Osteocyte (in vitro differentiated cells): ENCODE results near the gene PLEKHA6. TPM values are rescaled to one million over a fixed set of nuclear protein-coding genes. Genes with fewer than 3 reads are reported as not detected.

Experiments used
- DNase-seq: peaks from one replicate; pipeline ENCODE4 v3.0.0; 2021; ENCODE audit warnings: mixed read lengths; ENCODE audit not compliant: unreplicated experiment; ENCODE audit errors: extremely low spot score
- H3K27ac Mint-ChIP-seq: one replicate; pipeline ENCODE4 v1.8.0; 2021; ENCODE audit warnings: mild to moderate bottlenecking, mixed read lengths; ENCODE audit not compliant: unreplicated experiment
- H3K27me3 Mint-ChIP-seq: one replicate; pipeline ENCODE4 v1.8.0; 2021; ENCODE audit warnings: mixed read lengths; ENCODE audit not compliant: unreplicated experiment
- H3K36me3 Mint-ChIP-seq: one replicate; pipeline ENCODE4 v1.8.0; 2021; ENCODE audit warnings: mixed read lengths; ENCODE audit not compliant: unreplicated experiment
- H3K4me1 Mint-ChIP-seq: one replicate; pipeline ENCODE4 v1.8.0; 2021; ENCODE audit warnings: mixed read lengths; ENCODE audit not compliant: unreplicated experiment
- H3K4me3 Mint-ChIP-seq: one replicate; pipeline ENCODE4 v1.8.0; 2021; ENCODE audit warnings: mild to moderate bottlenecking, moderate library complexity, mixed read lengths; ENCODE audit not compliant: unreplicated experiment
- H3K9me3 Mint-ChIP-seq: one replicate; pipeline ENCODE4 v1.8.0; 2021; ENCODE audit warnings: mixed read lengths; ENCODE audit not compliant: unreplicated experiment
- CTCF ChIP-seq: fragments of 200-600 bp; sonication (generic); IDR thresholded peaks from 2 replicates; pipeline ENCODE4 v1.5.0; 2021; ENCODE audit warnings: antibody characterized with exemption, mild to moderate bottlenecking, moderate library complexity
- total RNA-seq: library from RNA; stranded (reverse); gene quantifications from 2 replicates; pipeline ENCODE4 v1.2.1, GENCODE V29; 2021

PLEKHA6 gene
- total RNA-seq, 1 donor from 2014 or later, result 0.24 TPM

- H3K27ac Mint-ChIP-seq, result no peak overlapping the region
- DNase-seq, result peak; percentile 2
- peaks cover 13% of the 10 kb centered on the region for H3K4me1 Mint-ChIP-seq
Observed at GRCh38 chr1:204401730-204402129, 42.0 kb upstream of the PLEKHA6 start.

GRCh38 chr1:204400882-204401510, 41.3 kb upstream of the PLEKHA6 start:
- Mint-ChIP-seq H3K4me1 (peaks cover 6% of the 10 kb centered on the region), H3K27me3 (no peaks in the 10 kb centered on the region), H3K4me3 (no peak overlapping the region), H3K9me3 (no peaks in the 10 kb centered on the region), H3K36me3 (peaks cover 36% of the 10 kb centered on the region), H3K27ac (no peak overlapping the region)
- DNase-seq, result peak; percentile 10
- no peak for TF ChIP-seq CTCF

More at GRCh38 chr1:204401730-204402129, 42.0 kb upstream of the PLEKHA6 start:
- Mint-ChIP-seq H3K9me3 (no peaks in the 10 kb centered on the region), H3K36me3 (peaks cover 38% of the 10 kb centered on the region), H3K4me3 (no peak overlapping the region), H3K27me3 (no peaks in the 10 kb centered on the region)
- no peak for TF ChIP-seq CTCF

GRCh38 chr1:204398197-204399125, 38.7 kb upstream of the PLEKHA6 start:
- no peaks in the 10 kb centered on the region for H3K9me3 Mint-ChIP-seq
- peak; percentile 83 for TF ChIP-seq CTCF
- H3K27me3 Mint-ChIP-seq, result peaks cover 5% of the 10 kb centered on the region
- H3K4me1 Mint-ChIP-seq, result no peaks in the 10 kb centered on the region
- H3K4me3 Mint-ChIP-seq, result no peak overlapping the region
- H3K36me3 Mint-ChIP-seq, result peaks cover 20% of the 10 kb centered on the region
- peak; percentile 84 for DNase-seq
- H3K27ac Mint-ChIP-seq, result peak overlapping the region; percentile 44

GRCh38 chr1:204396015-204396583, 36.4 kb upstream of the PLEKHA6 start:
- Mint-ChIP-seq H3K9me3 (no peaks in the 10 kb centered on the region), H3K4me3 (no peak overlapping the region), H3K27me3 (peaks cover 6% of the 10 kb centered on the region), H3K4me1 (no peaks in the 10 kb centered on the region), H3K27ac (no peak overlapping the region), H3K36me3 (peaks cover 16% of the 10 kb centered on the region)
- TF ChIP-seq CTCF, result no peak
- DNase-seq, result no peak

- Mint-ChIP-seq H3K4me1 (no peaks in the 10 kb centered on the region), H3K27ac (no peak overlapping the region), H3K36me3 (peaks cover 2% of the 10 kb centered on the region), H3K9me3 (no peaks in the 10 kb centered on the region), H3K27me3 (peaks cover 15% of the 10 kb centered on the region), H3K4me3 (no peak overlapping the region)
- DNase-seq, result no peak
- no peak for TF ChIP-seq CTCF
Observed at GRCh38 chr1:204391629-204392028, 31.9 kb upstream of the PLEKHA6 start.
